Activated effector memory CD4-positive, alpha-beta T cell treated with anti-CD3 and anti-CD28 coated beads, Interleukin-2, amount 50 U/mL, for 16 hours (primary cell): Measurements from ENCODE around the gene TNFSF10.
"Not testable (repeated sequence)": the region's sequence is repeated elsewhere in the genome, so short reads cannot be mapped to it uniquely, and the experiment has no call there.

ENCODE experiments used
- DNase-seq: peaks from one replicate; pipeline ENCODE4 v3.0.0-alpha.2; 2020

Gene TNFSF10

DNA sequence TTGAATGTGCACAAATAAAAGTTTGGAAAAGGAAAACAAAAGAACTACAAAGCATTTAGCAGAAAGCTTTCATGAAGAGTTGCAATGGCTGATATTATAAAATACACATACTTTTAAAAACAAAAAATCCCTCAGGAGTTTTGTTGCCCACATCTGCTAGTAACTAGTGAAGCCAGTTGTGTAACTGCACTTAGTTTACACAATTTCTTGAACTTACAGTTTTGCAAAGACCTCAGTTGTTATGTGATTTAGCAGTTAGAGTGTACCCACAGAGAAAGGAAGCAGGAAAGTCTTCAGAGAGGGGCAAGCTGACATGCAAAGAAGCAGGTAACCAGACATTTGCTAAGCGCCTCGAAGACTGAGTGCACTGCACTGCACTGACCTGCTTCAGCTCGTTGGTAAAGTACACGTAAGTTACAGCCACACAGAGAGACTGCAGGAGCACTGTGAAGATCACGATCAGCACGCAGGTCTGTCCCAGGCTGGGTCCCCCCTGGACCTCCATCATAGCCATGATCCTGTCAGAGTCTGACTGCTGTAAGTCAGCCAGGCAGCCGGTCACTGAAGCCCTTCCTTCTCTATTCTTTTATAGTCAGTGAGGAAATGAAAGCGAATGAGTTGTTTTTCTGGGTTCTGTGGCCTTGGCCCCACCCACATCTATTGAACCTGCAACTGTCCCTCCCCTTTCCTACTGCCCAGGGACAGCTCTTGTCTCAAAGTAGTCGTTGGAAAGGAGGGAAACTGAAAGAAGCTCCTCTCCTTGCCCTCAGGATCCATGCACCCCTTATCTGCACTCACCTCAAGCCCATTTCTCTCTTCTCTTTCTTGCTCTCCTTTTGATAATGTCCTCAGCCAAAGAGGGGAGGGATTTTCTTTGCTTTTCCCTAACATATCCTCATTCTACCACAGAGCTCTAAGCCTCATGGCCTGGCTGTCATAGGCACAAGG lies at the start of gene TNFSF10:
Gene TNFSF10 (minus strand): TSS at position 560 of the 948 bp plus-strand sequence. CDS start 46 bp downstream, at position 514.
- peak; percentile 85 for DNase-seq

DNA sequence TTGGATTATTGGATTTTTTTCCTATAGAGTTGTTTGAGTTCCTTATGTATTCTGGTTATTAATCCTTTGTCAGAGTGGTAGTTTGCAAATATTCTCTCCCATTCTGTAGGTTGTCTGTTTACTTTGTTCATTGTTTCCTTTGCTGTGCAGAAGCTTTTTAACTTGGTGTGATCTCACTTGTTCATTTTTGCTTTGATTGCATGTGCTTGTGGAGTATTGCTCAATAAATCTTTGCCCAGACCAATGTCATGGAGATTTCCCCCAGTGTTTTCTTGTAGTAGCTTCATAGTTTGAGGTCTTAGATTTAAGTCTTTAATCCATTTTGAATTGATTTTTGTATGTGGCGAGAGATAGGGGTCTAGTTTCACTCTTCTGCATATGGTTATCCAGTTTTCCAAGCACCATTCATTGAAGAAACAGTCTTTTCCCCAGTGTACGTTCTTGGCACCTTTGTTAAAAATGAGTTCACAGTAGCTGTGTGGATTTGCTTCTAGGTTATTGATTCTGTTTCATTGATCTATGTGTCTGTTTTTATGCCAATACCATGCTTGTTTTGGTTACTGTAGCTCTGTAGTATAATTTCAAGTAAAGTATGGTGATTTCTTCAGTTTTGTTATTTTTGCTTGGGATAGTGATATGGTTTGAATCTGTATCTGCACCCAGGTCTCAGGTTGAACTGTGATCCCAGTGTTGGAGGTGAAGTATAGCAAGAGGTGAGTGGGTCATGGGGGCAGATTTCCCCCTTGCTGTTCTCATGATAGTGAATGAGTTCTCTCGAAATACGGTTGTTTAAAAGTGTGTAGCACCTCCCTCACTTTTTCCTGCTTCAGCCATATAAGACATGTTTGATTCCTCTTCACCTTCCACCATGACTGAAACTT lies 46.1 kb upstream of the TNFSF10 start:
- no peak for DNase-seq

- DNase-seq: no peak
These were observed 45.5 kb upstream of the TNFSF10 start for GRCh38 chr3:172568701-172569100.

DNA sequence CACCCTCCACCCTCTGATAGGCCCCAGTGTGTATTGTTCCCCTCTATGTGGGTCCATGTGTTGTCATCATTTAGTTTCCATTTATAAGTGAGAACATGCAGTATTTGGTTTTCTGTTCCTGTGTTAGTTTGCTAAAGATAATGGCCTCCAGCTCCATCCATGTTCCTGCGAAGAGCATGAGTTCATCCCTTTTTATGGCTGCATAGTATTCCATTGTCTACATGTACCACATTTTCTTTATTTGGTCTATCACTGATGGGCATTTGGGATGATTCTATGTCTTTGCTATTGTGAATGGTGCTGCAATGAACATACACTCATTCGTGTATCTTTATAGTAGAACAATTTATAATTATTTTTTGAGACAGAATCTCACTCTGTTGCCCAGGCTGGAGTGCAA lies 43.6 kb upstream of the TNFSF10 start:
- not testable (repeated sequence) for DNase-seq

GRCh38 chr3:172564499-172564898 lies 41.3 kb upstream of the TNFSF10 start:
- no peak for DNase-seq

DNA sequence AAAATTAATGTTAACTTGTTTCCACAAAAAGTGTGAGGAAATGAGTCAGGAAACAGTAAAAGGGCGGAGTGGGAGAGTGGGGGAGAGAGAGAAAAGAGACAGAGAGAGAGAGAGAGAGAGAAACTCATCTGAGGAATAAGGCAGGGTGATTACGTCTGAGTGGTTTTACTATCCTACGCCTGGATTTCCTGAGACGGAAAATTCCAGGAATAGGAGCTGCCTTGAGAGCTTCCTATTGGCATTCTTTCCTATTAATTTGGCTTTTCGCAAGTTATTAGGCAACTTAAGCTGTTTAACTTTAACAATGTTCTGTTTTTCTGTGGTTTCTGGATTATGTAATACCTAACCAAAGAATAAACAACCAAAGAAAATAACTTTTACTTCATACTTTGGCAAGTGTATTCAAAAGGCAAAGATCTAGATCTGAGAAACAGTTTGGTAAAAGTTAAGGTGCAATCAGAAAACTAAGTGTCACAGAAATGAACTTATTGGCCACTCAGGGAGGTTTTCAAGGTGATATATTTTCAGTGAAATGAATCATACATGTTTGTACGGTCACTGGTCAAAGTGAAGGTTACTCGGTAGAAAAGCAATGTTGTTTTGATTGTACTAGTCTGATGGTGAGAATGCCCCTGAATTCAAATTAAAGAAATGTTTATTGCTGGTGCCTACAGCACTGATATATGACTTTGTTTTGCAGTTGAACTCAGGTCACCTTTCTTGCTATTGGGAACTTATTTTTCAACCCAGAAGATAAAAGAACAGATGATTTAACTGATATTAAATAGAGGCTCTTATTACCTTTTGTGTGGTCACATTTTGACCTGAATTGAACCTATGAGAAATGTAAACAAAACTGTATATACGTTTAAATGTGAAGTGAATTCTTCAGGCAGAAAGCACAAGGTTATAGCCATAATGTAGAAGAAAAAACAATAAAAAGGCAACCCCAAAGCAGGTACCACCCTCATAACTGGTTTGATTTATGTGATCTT lies 39.9 kb upstream of the TNFSF10 start:
- DNase-seq: no peak

- DNase-seq: no peak
These were observed 38.8 kb upstream of the TNFSF10 start for GRCh38 chr3:172561897-172562640.

- no peak for DNase-seq
These were observed 37.4 kb upstream of the TNFSF10 start for GRCh38 chr3:172560586-172560985.

- DNase-seq: no peak
These were observed 36.8 kb upstream of the TNFSF10 start for GRCh38 chr3:172560026-172560425.

GRCh38 chr3:172559020-172559419 lies 35.8 kb upstream of the TNFSF10 start:
- DNase-seq: no peak

- no peak for DNase-seq
These were observed 34.4 kb upstream of the TNFSF10 start for GRCh38 chr3:172557515-172558220.

DNA sequence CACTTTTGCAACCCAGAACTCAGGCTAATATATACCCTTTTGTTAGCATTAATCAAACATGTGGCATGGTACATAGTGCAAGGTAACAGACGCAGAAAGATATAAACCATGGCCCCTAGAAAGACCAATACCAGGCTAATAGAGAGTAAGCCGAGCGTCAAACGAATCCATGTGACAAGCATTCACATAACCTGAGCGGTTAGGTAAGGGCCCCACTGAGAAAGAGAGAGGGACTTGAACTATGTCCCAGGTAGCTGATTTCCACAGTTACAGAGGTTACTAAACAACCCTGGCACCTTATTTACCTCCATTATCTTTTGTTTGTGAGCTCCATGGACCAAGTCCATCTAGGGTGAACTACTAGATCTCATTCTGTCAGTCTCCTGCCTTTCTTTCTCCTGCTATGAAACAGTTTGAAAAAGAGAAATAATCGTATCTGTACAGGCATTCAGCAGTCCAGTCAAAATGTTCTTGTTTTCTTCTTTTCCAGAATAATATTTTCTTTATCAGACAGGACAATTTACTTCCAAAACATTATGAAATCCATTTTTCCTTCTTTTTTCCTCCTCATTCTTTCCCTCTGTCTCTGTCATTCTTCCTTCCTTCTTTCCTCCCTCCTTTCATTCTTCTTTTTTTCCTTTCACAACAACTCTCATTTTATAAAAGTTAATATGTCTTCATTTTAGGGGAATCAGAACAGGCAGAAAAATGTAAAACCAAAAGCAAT lies 30.5 kb upstream of the TNFSF10 start:
- no peak for DNase-seq

- no peak for DNase-seq
These were observed 29.4 kb upstream of the TNFSF10 start for GRCh38 chr3:172552607-172553006.

- DNase-seq: no peak
These were observed 28.6 kb upstream of the TNFSF10 start for GRCh38 chr3:172551874-172552273.

DNA sequence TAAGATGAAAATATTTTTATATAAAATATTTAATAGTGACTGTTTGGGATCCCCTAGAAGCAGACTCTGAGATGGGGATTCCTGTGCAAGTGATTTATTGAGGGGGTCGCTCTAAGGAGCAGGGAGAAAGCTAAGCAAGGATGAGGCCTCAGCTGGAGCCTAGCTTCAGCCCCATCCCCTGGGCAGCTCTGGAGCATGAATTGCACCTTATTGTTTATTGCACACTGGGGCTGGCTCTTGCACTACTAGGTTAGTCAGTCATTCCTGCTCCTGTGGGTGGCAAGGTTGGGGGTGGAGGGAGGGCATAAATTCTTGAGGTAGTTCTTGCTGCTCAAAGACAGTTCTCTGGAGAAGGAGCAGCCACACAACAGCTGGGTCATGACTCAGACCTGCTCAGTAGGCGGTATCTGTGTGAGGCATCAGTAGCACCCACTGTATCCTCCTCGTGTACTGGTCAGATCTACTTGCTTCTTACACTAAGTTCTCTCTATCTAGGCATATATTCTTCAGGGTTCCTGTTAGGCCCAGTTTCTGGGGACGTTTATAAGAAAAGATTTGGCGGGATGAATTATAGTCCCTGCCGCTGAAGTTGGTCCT lies 27.2 kb upstream of the TNFSF10 start:
- DNase-seq: peak; percentile 89

GRCh38 chr3:172549144-172549543 lies 25.9 kb upstream of the TNFSF10 start:
- DNase-seq: no peak

GRCh38 chr3:172546628-172547214 lies 23.5 kb upstream of the TNFSF10 start:
- no peak for DNase-seq

DNA sequence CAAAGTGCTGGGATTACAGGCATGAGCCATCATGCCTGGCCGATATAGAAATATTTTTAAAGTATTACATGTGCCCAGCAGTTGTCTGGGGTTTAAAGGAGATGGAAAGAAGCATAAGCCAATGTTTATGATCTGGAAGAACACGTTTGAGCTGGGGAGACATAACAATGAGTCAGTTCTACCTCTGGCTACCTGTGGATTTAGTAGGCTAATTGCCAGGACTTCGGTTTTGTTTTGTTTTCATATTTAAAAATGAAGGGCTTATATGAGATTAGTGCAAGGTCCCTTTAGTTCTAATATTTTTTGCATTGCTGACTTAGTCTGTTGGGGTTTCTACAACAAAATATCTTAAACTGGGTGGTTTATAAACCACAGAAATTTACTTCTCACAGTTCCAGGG lies 22.9 kb upstream of the TNFSF10 start:
- DNase-seq: no peak

DNA sequence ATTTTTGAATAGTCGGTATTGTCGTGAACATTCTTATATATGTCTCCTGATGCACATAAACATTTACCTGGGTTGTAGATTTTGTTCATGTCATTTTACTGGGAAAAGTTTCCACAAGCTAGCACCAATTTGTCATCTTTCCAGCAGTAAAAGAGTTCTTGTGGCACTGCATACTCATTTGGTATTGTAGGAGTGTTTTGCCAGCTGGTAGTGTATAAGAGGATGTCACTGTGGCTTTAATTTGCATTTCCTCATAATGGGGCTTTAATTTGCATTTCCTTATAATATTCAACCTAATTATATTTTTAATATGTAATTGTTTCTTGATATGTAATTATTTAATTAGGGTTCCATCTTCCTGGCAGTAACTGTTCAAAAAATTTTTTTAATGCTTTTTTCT lies 21.2 kb upstream of the TNFSF10 start:
- DNase-seq: no peak
